Hindlimb muscle (tissue), 1 donor: Measurements from ENCODE around the gene SMIM23. TPM values are rescaled to one million over a fixed set of nuclear protein-coding genes. Genes with fewer than 3 reads are reported as not detected.

Source experiments
- DNase-seq: peaks from one replicate; pipeline ENCODE4 v3.0.0-alpha.2; 2013
- polyA plus RNA-seq: library from polyadenylated mRNA; unstranded; fragments of 120-200 nt; gene quantifications from one replicate; pipeline ENCODE4 v1.2.1, GENCODE V29; 2013; ENCODE audit not compliant: insufficient read length

SMIM23 gene
- not detected for polyA plus RNA-seq

- DNase-seq: no peak
Observed at GRCh38 chr5:171785517-171785916, at the start of gene SMIM23. Gene SMIM23 (plus strand): TSS chr5:171785817. CDS start chr5:171785872, 55 bp downstream.

DNA sequence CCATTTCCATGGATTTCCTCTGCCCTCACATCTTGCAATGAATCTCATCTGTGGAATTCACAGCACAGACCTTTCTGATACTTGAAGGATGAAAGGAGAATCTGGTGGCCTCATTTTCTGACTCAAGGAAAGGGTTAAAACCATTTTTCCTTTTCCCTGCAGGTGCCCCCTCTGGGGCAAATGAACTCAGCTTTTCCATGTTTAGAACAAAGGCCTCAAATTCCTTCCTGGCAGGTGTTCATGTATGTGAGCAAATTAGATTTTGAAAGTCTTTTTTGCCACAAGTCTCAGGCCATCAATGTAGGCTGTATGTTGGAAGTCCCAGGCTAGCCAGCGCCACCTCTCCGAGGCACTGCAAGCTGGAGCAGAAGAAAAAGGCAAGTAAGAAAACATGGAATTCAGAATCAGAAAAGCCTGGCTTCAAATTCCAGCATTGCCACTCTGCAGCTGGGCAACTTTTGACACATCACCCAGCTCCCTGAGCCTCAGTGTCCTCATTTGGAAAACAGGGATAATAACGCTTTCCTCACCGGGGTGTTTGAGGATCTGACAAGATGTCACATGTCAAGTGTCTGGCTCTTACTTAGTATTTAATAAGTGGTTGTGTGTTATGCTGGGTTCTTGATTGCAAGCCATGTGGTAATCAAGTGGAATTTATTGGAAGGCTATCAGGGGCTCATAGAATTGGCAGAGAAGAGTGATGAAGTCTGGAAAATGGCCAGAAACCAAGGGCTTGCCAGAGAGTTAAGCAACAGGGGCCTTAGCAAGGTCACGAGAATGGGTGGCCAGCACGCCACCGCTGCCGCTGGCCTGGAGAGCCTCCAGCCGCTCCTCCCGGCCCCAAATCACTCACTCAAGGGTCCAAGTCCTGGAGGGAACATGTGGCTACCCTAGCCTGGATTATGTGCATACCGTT is 48.4 kb upstream of the SMIM23 start:
- no peak for DNase-seq

DNA sequence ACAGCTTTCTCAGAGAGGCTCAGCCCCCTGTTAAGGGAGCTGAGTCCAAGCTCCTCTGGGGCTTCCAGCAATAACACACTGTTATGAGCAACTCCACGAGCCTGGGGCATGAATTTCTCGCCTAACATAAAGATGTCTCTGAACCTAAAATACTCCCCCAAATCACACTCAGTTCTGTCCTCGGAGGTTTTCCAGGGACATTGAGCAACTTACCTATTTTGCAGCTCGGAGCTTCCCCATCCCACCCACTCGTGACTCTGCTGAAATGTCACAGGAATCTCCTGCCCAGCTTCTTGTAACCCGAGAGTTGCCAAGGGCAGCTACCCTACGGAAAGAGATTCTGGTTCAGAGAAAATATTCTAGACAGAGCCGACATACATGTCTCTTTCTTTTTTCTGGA is 47.1 kb upstream of the SMIM23 start:
- DNase-seq: no peak

- no peak for DNase-seq
Observed at GRCh38 chr5:171739271-171739670, 46.3 kb upstream of the SMIM23 start.

- no peak for DNase-seq
Observed at GRCh38 chr5:171743436-171744076, 42.1 kb upstream of the SMIM23 start.

- no peak for DNase-seq
Observed at GRCh38 chr5:171744264-171744663, 41.4 kb upstream of the SMIM23 start.

GRCh38 chr5:171744882-171745281 is 40.7 kb upstream of the SMIM23 start:
- DNase-seq: no peak

GRCh38 chr5:171745602-171746001 is 40.0 kb upstream of the SMIM23 start:
- no peak for DNase-seq

DNA sequence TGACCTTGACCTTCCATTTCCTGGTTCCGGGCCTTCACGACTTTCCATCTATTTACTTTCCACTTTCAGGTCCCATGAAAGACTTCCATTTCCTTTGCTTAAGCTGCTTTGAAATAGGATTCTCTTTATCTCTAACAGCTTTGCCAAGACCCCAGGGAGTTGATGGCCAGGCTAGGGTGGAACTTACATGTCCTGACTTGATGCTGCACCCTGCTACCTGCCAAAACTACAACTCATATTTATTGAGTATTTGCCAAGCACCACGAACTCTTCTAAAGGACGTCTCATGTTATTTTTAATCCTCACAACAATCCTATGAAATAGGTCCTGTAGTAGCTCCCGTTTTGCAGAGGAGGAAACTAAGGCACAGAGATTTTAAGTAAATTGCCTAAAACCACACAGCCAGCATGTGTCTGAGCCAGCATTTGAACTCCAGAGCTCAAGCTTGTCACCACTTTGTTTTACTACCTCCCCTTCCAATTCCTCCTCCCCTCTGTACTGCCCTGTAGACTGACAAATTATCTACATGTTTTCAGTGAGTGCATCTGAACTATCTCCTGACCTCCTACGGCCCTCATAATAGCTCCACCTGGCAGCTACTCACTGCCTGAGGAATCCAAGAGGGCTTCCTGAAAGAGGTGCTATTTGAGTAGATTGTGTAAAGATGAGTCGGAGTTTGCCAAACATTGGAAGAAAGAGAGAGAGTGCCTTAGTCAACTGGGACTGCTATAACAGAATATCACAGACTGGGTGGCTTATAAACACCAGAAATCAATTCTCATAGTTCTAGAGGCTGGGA is 38.4 kb upstream of the SMIM23 start:
- no peak for DNase-seq

DNA sequence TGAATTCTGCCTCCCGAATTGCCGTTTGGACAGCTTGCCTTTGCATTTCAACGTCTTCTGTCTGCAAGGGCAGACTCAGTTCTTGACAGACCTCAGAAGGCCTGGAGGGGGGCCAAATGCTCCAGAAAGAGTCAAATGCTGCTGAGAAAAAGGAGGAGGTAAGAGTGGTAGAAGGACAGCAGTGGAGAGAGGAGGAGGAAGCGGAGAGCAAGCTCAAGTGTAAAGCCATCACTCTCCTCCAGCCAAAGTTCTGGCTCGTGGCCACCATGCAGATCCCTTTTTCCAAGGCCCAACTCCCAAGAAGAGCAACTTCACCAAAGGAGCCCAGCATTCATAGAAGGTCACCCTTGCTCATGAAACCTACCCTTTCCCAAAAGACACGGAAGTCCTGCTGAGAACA is 36.9 kb upstream of the SMIM23 start:
- no peak for DNase-seq

- DNase-seq: no peak
Observed at GRCh38 chr5:171749365-171749764, 36.3 kb upstream of the SMIM23 start.

DNA sequence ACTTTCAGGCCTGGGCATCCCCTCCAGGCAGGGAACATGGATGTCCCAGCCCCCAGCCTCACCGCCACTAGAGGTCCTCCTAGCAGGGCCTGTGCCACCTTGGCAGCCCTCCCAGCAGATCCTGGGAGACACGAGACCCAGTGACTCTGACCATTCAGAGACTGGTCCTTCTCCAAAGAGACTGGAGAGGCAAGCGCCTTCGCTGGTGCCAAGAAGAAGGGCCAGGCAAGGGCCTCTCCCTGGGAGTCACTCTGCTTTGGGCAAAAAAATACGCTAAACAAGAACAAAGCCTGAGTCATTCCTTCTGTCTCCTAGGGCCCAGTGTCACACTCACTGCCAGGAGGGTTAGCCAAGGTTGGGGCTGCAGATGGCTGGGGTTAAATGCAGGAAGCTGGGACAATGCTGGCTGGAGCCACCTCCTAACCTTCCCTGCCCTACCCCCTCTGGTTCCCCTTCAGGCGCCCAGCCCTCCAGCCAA is 35.3 kb upstream of the SMIM23 start:
- no peak for DNase-seq

DNA sequence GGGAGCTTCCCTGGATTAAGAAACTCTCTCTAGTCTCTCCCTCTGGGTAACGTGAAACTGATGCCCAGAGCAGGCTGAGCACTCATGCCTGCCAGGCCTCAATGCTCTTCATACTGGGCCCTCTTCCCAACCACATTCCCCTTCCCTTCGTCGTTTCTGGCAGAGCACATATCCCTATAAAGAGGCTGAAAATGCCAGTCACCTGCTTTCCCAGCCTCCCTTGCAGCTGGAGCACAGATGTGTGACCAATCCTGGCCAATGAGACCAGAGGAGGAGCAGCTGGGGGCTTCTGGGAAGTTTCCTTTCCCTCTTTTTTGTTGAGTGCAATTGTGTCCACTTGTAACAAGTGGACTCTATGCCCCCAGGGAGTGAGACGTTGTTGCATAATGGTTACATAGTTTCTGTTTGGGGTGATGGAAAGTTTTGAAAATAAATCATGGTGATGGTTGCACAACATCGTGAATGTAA is 30.2 kb upstream of the SMIM23 start:
- DNase-seq: no peak

DNA sequence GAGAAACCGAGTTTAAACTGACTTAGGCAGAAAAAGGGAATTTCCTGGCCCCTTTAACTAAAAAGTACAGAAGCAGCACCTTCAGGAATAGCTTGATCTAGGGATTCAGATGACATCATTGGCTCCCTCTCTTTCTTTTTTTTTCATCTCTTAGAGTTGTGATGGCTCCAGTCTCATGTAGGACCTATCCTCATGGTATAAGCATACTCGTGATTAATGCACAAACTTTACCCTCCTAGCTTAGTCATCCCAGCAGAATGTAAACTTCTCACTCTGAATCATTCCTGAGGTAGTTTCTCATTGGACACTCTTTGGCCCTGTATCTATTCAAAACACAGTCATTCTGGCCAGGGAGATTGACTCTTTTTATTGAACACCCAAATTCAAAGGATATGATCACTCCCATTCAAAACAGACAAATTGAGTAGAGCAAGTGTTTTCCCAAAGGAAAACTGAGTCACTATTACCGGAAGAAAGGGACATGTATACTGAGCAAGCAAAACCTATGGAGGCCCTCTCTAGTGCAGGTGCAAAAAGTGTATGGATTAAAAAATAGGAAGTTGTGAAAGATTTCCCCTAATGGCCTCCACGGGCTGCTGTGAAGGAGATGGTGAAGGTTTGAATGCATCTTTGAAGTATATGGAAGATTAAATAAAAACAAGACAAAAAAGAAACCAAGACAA is 27.6 kb upstream of the SMIM23 start:
- no peak for DNase-seq

DNA sequence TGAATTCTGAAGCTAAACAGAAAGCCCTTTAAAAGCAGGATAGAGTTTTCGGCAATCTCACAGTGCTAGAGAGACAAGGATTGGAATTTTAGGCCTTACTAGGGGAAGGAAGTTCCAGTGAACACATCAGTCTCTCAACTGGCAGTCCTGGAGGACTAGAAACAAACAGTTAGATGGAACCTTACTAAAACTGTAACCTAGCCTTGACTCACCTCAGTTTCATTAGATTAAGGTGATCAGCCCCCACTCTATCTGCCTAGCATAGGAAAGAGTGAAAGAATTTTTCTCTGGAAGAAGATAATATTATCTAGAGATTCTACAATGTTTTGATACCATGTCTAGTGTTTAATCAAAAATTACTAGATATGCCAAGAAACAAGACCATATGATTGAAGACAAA is 25.8 kb upstream of the SMIM23 start:
- DNase-seq: no peak

DNA sequence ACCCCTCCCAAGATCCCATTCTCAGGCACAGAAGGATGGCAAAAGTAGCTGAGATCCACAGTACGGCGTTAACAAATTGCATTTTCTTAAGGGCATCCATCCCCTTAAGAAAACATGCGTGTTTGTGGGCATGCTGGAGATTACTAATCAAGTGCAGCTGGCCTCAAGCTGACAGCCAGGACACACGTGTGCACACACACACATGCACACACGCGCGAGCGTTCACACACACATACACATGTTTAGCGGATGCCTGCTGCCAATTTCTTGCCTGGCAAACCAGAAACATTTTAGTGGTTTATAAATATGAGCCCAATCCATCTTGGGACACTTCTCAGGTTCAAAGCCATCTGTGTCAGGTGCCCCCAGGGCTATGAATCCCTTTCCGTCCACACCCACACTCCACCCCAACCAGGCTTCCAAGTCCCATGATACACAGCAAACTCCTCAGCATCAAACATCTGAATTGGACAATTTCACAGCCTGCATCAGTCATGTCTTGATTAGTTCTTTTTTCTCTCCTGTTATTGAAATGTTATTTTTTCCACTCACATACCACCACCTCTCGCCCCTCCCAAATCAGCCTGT is 23.5 kb upstream of the SMIM23 start:
- no peak for DNase-seq

GRCh38 chr5:171762903-171763302 is 22.7 kb upstream of the SMIM23 start:
- peak; percentile 46 for DNase-seq

DNA sequence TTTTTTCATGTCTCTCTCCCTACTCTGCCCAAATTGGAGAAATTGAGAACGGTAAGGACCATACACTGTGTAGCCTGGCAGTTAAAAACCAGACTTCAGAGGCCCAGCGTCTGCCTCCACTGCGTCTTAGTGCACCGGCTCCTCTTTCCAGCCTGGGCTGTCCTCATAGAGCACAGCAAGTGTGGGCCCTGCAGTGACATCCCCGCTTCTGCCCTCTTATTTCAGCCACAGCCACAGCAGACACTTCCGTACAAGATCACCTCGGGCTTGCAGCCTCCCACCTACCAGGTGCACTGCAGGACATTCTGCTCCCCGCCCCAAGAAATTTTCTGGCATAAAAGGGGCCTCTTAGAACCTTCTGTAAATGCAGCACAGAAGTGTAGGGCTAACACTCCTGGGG is 21.4 kb upstream of the SMIM23 start:
- DNase-seq: no peak

DNA sequence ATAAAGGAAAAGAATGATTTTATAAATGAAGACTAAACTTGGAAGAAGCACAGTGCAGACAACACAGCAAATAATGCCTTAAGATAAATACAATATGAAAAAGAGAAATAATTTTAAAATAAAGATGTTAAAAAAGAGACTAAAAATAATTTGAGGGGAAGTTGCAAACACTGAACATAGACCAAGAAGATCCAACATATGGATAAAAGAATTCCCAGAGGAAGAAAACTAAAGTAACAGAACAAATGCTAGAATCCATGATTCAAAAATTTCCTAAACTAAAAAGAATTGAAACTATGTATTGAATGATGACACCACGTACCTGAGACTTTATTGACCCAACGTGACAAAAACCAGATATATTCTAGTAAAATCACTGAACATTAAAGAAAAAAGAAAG is 18.7 kb upstream of the SMIM23 start:
- no peak for DNase-seq

DNA sequence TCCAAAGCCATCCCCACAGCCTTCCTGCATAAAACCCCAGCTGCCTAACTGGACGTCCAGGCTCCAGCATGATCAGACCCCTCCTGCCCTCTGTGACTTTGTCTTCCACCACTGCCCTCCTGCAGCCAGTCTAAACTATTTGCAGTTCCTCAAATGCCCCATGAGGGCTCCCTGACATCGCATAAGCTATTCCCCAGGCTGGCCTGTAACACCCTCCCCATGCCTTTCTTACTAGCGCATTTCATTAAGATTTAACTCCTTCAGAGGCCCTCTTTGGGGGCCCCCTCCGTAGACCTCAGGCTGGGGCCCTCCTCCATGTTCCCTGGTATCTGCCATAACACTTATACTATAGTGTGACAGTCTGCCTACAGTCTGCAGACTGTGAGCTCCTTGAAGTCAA is 15.5 kb upstream of the SMIM23 start:
- DNase-seq: no peak

DNA sequence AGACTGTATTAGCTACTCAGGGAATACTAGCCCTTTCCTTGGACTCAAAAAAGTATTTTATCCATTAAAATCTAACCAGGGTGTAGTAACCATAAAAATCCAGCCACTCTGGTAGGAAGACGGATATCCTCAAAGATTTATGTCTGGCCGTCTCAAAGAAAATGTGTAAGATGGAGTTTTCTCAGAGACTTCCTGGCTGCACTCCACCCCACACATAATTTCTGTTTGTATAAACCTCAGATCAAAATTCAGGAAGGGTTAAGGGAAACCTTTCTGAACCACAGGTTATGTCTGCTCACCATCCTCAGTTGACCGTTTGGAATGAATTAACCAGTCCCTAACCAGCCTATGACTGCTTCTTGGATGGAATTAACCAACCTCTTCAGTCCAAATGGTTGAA is 13.8 kb upstream of the SMIM23 start:
- DNase-seq: no peak

DNA sequence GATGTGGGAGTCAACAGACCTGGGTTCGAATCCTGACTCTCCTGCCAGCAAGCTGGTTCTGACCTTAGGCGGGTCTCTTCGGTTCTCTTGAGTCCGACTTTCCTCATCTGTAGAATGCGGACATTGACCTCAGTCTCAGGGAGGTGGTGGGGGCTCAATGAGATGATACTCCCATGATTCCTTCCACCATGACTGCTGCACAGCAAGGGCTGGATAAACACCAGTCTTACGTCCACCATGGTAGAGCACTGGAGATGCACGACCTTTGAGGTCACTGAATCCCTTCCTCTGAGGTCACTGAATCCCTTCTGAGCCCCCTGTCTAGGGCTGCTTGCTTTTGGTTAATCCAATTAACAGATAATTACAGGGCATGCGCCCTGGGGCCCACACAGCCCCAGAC is 12.5 kb upstream of the SMIM23 start:
- no peak for DNase-seq
